ENCODE measurements around the gene IGFL2.
"Not testable (repeated sequence)": the region's sequence is repeated elsewhere in the genome, so short reads cannot be mapped to it uniquely, and the experiment has no call there.

Gene IGFL2

DNA sequence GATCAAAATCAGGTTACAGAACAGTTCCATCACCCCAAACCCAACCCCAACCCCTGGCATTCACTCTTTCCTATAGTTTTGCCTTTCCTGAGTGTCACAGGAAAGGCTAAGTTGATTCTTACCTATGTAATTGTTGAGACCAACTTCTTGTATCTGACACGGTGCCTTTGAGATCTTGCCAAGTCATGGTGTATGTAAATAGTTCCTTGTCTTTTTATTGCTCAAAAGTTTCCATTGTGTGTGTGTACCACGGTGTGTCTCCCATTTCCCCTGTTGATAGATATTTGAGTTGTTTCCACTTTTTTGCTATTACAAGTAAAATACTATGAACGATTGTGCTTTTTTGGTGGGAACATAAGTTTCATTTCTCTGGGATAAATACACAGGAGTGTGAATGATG is 3.3 kb upstream of the IGFL2 start:
- DNase-seq: no peak

DNA sequence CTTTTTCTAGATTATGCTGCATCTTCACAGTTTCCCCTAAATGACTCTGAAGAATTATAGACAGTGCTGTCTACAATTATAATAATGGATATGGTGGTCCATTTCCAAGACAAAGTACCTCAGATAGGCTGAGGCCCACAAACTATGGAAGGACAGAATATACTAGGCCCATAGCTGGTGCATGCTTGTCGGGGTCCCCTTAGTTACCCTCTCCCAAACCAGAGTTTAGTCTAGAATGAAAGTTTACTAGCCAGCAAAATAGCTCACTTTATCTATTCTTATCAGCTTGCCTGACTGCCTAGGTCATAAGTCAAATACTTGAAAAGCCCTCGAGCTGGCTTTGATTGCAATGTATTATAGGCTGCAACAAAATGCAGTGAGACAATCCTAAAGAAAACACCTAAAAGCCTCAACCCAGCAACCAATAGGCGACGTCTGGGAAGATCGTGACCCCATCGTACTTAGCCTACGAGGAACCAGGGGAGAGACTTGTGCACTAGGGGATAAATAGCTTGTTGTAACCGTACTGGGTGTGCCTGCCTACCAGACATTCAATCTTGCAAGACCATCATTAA is 785 bp upstream of the IGFL2 start:
- no peak for DNase-seq

- no peak for DNase-seq
Measured at GRCh38 chr19:46150606-46151005, 2.6 kb downstream of the IGFL2 start.

DNA sequence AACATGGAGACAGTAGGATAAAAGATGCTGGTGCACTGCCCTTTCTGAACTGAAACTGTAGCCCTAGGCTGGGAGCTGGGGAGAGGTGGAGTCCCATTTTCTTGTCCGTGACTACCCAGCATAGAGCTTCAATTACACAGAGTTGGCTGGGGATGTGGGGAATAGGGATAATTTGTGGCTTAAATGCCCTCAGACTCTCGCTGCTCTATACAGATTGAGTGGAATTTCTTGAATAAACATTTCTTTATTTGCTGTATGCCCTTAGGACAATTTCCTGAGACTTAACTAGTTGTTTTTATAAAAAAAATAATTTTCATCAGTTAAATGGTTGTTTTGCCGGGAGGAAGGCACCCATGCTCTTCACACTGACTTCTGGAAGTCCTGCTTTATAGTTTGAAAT is 7.2 kb downstream of the IGFL2 start:
- DNase-seq: no peak

GRCh38 chr19:46159418-46160232 is 11.6 kb downstream of the IGFL2 start:
- no peak for DNase-seq

- no peak for DNase-seq
Measured at GRCh38 chr19:46160233-46160775, 12.3 kb downstream of the IGFL2 start.

- not testable (repeated sequence) for DNase-seq
Measured at GRCh38 chr19:46161642-46162257, 13.7 kb downstream of the IGFL2 start.

GRCh38 chr19:46162731-46163130 is 14.7 kb downstream of the IGFL2 start:
- no peak for DNase-seq

DNA sequence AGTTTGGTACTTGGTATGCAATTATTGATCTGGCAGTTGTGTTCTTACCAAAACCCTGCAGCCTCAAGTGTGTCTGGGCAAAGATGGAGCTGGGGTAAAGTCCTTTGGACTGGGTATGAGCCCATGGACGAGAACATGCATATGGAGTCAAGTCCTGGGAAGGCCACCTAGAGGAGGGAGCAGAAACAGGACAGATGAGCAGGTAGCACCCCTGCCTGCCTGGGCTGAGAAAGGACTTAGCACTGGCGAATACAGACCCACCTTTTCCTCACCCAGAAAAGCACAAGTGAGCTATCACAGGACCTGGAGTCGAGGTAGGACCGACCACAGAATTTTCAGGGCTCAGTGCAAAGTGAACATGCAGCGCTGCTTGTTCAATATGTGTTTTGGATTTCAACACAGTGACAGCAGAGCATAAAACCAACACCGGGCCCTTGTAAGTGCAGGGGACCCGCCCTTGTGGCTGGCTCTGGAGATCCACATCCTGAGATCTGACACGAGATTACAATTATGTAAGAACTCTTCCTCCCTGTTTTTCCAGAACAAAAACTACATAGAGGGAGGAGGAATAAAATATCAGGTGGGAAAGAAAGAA is 25.9 kb downstream of the IGFL2 start:
- DNase-seq: no peak

DNA sequence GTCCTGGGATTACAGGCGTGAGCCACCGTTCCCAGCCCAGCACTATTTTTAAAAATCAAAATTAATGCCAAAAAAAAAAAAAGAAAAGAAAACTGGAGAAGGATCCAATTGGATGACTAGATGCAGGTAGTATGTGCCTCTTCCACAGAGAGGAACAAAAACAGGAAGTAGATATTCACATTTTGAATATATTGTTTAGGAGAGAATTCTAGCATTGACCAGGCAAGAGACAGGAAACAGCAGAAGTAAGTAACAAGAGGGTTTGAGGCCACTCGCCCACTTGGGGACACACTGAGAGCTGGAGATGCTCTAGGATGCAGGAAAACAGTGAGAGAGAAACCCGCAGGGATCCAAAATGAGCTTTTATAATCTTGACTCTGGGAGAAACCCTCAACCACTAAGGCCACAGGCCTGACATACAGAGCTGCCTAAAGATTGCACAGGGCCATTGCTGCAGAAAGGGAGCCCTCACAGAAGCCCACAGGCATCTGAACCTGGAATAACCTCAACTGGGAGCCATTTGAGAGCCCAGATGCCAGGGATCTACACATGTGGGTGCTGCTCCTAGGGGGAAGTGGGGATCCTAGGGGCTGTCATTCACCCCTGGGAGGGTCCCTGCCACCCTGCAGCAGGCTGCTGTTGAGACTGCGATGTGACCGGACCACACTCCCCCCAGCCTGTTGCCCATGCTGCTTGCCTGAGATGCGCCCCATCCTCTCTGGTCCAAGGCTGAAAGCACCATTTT is 28.2 kb downstream of the IGFL2 start:
- no peak for DNase-seq

GRCh38 chr19:46179076-46179759 is 31.2 kb downstream of the IGFL2 start:
- DNase-seq: no peak

- no peak for DNase-seq
Measured at GRCh38 chr19:46180701-46181387, 32.8 kb downstream of the IGFL2 start.

DNA sequence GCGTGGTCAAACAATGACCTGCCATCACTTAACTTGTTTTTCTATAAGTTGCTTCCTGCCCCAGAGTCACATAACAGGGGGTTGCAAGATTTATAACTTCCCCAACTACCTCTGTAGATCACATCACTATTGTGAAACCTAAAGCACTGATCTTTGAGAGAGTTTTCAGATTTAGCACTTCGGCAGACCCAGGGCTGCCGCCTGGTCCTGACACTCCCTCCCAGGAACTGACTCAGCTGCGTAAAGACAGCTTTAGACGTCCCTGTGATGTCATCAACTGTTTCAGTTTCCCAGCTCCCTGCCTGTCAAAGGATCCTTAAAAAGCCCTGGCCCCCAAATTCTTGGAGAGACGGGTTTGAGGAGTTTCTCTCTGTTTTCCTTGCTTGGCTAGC is 33.3 kb downstream of the IGFL2 start:
- DNase-seq: no peak

DNA sequence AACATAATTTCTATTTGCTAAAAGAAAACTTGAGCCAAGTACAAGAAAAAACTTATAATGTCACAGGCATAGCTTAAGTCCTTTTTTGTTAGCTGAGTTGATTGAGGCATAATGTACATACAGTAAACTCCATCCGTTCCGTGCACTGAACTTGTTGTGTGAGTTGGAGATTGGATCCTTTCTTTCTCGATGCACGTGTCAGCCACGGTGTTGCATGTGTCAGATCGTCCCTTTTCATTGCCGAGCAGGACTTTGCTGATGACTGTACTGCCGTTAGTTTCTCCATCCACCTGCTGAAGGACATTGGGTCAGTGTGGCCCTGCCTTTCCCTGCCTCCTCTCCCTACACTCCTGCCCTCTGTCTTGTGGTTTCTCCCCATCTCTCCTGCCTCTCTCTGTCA is 34.4 kb downstream of the IGFL2 start:
- no peak for DNase-seq

DNA sequence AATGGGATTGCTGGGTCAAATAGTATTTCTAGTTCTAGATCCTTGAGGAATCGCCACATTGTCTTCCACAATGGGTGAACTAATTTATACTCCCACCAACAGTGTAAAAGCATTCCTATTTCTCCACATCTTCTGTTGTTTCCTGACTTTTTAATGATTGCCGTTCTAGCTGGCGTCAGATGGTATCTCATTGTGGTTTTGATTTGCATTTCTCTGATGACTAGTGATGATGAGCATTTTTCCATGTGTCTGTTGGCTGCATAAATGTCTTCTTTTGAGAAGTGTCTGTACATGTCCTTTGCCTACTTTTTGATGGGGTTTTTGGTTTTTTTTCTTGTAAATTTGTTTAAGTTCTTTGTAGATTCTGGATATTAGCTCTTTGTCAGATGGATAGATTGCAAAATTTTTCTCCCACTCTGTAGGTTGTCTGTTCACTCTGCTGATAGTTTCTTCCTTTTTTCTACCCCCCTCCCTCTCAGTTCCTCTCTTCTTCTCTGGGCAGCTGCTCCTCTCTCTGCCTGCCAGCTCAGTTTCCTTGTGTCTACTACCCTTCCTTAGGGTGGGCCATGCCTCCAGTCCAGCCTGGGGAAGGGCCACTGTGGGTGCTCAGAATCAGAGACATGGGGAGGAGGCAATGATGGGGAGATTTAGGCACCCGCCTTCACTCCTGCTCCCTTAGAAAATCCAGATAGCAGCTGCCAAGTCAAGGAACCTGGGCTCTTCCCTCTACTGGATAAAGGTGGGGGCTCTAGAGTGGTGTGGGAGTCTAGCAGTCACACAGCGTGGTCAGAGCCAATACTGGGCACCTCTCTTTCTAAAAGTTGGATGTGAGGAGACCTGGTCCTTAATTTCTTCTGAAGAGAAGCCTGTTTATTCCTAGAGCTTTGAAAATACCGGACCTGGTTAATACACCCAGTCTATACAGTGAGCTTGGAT is 37.0 kb downstream of the IGFL2 start:
- not testable (repeated sequence) for DNase-seq

DNA sequence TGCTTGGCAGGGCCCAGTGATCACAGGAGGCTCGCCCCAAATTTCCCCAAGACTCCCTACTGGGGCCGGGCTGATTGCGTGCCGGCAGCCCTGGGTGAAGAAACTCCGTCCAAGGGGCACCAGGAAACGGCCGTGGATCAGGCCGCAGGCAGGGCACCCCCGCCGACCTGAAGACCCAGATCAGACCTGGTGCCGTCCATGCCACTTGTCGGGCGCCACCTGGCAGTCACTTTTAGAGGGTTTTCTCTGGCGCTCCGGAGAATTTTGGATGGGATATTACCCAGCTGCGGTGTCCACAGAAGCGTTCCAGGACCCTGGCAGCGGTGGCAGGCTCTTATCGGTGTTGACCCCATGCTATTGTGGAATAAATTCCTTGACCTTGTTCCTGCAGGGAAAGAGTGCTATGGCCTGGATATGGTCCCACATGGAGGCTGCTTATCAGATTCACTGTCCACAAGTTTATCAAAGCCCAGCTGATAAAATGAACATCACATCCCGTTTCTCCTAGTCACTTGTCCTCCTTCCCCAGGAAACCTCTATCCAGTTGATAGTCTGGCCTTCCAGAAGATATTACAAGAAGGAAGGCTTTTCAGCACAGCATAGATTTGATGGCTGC is 38.2 kb downstream of the IGFL2 start:
- no peak for DNase-seq

- no peak for DNase-seq
Measured at GRCh38 chr19:46186717-46187101, 38.7 kb downstream of the IGFL2 start.

DNA sequence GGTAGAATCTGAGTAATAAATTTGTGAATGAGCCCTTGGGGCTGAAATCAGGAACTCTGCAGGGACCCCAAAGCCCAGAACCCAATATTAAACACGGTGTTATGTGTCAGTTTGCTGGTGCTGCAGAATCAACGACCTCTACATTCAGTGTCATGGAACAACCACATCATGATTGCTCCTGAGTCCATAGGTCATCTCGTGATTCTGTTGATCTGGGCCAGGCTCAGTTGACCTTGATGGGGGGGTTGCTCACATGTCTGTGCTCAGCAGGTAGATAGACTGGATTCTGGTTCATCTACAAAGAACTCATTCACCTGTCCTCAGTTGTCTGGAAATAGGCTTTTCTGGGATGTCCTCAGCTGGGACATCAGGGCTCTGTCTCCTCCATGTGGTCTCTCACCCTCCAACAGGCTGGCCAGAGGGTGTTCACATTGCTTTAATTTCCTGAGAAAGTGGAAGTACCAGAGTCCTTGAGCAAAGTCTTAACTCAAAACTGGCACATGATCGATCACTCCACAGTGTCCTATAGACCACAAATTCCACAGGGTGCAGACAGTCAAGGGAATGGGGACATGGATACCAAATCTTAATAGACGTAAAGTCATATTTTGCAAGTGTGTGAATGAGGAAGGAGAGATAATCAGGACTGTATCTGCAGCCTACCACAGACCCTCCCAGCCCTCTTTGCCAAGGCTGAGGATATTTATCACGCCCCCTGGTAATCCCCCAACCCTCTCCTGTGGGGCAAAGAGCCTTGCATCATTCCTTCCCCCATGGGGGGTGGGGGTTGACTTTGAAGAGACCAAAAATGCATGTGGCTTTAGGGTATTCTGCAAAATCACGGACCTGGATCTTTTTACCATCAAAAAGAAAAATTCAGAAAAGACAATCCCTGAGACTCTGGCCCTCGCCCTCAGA is 42.2 kb downstream of the IGFL2 start:
- no peak for DNase-seq

- no peak for DNase-seq
Measured at GRCh38 chr19:46191356-46191755, 43.3 kb downstream of the IGFL2 start.
